ENCODE results near the gene CNTNAP5. TPM values are rescaled to one million over a fixed set of nuclear protein-coding genes. Genes with fewer than 3 reads are reported as not detected.

The CNTNAP5 gene
- total RNA-seq, 1 donor from 2014 or later = not detected

DNA sequence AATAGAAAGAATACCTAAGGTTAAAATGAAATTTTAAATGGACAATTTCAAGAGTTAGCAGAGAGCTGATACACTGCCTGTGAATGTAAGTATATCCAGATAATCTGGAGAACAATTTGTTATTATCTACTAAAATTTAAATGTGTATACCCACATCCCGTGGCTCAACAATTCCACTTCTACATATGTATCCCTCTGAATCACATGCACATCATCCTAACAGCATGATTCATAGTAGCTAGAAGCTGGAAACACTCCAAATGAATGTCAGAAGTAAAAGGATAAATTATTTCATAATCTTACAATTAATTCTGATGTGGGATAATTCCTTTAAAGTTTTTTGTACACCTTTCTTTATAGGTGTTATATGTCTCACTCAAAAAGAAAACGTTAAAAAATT, 87.9 kb downstream of the CNTNAP5 start:
- DNase-seq (ENCODE audit: low read depth) (peak; percentile 93), FAIRE-seq (no peak)
- H3K27me3 ChIP-seq (ENCODE audit: control insufficient read depth, insufficient read depth, low read length) = no peaks in the 10 kb centered on the region
- no peak overlapping the region for H3K4me3 ChIP-seq (ENCODE audit: low read depth, low read length)
- TF ChIP-seq, protein P1, sequence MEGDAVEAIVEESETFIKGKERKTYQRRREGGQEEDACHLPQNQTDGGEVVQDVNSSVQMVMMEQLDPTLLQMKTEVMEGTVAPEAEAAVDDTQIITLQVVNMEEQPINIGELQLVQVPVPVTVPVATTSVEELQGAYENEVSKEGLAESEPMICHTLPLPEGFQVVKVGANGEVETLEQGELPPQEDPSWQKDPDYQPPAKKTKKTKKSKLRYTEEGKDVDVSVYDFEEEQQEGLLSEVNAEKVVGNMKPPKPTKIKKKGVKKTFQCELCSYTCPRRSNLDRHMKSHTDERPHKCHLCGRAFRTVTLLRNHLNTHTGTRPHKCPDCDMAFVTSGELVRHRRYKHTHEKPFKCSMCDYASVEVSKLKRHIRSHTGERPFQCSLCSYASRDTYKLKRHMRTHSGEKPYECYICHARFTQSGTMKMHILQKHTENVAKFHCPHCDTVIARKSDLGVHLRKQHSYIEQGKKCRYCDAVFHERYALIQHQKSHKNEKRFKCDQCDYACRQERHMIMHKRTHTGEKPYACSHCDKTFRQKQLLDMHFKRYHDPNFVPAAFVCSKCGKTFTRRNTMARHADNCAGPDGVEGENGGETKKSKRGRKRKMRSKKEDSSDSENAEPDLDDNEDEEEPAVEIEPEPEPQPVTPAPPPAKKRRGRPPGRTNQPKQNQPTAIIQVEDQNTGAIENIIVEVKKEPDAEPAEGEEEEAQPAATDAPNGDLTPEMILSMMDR (IDR thresholded peaks at IDR 0.05; ENCODE audit: insufficient read depth, low read length, severe bottlenecking) = no peak
- H3K36me3 ChIP-seq (ENCODE audit: control insufficient read depth, insufficient read depth, low read length) = no peaks in the 10 kb centered on the region

DNA sequence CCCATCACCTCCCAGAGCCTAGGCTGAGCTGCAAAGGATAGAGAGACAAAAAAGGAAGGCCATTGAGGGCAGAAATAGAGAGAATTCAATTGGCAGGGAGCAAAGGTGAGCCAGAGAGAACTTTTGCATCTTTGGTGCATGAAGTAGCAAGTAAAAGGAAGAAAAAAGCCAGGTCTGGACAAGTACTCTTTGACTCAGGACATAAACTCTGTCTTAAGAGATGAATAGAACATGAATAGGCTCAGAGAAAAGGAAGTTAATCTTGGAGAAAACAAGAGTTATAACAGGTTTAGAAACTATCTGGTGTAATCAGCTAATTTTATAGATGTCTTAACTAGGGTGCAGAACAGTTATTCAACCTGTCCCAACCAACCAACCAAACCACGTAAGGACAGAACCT, 95.2 kb downstream of the CNTNAP5 start:
- no peak for FAIRE-seq
- DNase-seq (ENCODE audit: low read depth) = peak; percentile 78
- TF ChIP-seq, protein P1 (IDR thresholded peaks at IDR 0.05; ENCODE audit: insufficient read depth, low read length, severe bottlenecking) = no peak
- Histone ChIP-seq H3K27me3 (ENCODE audit: control insufficient read depth, insufficient read depth, low read length) (no peaks in the 10 kb centered on the region), H3K36me3 (ENCODE audit: control insufficient read depth, insufficient read depth, low read length) (no peaks in the 10 kb centered on the region), H3K4me3 (ENCODE audit: low read depth, low read length) (no peak overlapping the region)

DNA sequence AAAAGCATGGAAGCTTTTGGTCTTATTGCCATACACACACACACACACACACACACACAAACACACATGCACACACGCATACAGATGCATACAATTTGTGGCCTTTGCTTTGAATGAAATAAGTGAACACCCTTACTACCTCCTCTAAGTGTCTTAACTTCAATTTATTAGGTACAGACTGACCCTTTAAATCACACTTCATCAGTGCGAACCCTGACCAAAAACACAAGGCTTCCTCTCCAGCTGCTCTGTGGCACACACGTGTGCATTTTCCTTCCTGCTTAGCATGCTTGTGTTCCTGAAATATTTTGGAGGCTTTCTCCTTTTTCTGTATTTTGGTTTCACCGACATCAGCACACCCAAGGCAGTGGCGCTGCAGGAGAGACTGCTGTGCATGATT, 96.0 kb downstream of the CNTNAP5 start:
- H3K36me3 ChIP-seq (ENCODE audit: control insufficient read depth, insufficient read depth, low read length) = no peaks in the 10 kb centered on the region
- no peak for FAIRE-seq
- TF ChIP-seq, protein P1 (IDR thresholded peaks at IDR 0.05; ENCODE audit: insufficient read depth, low read length, severe bottlenecking) = no peak
- no peak for DNase-seq (ENCODE audit: low read depth)
- no peaks in the 10 kb centered on the region for H3K27me3 ChIP-seq (ENCODE audit: control insufficient read depth, insufficient read depth, low read length)
- no peak overlapping the region for H3K4me3 ChIP-seq (ENCODE audit: low read depth, low read length)

DNA sequence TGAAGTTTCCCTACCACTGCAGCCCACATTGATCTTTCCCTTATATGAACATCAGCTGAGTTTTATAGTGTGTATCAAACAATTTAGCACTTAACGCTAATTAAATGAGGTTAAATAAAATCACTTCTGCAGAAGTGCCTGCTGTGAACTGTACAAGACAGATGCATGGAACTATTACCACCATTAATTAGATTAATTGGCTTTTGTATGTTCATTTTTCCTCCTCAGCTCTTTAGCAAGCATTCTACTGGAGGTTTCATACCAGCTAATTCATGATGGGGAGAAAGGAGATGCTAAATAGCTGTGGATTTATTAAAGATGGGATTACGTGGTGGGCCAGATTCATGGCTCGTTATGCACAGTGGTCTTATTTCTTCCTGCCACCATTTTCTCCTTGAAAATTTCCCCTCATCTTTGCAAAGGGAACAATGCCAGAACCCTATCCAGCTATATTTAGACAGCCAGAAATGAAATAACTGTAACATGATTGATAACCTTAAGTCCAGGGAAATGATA, 96.7 kb downstream of the CNTNAP5 start:
- Histone ChIP-seq H3K36me3 (ENCODE audit: control insufficient read depth, insufficient read depth, low read length) (no peaks in the 10 kb centered on the region), H3K27me3 (ENCODE audit: control insufficient read depth, insufficient read depth, low read length) (no peaks in the 10 kb centered on the region), H3K4me3 (ENCODE audit: low read depth, low read length) (no peak overlapping the region)
- DNase-seq (ENCODE audit: low read depth) (no peak), FAIRE-seq (no peak)
- TF ChIP-seq, protein P1 (IDR thresholded peaks at IDR 0.05; ENCODE audit: insufficient read depth, low read length, severe bottlenecking) = no peak

DNA sequence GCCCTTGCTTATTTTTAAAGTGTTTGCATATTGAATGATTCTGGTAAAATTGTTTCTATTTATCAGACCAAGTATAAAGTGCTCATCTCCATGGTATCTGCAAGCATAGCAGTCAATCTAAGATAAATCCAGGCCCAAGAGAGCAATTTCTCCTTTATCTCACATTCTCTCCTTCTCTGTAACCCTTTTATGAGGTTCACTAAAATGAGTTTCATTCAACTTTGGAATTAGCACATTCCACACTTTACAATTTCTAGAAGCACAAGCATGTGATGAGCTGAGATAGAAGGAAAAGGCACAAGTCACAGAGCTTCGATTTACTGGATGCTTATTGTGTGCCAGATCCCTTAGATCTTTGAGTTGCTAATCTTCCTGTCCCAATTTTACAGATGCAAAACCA, 97.3 kb downstream of the CNTNAP5 start:
- FAIRE-seq = no peak
- H3K27me3 ChIP-seq (ENCODE audit: control insufficient read depth, insufficient read depth, low read length) = no peaks in the 10 kb centered on the region
- H3K4me3 ChIP-seq (ENCODE audit: low read depth, low read length) = no peak overlapping the region
- DNase-seq (ENCODE audit: low read depth) = no peak
- TF ChIP-seq, protein P1 (IDR thresholded peaks at IDR 0.05; ENCODE audit: insufficient read depth, low read length, severe bottlenecking) = no peak
- no peaks in the 10 kb centered on the region for H3K36me3 ChIP-seq (ENCODE audit: control insufficient read depth, insufficient read depth, low read length)

DNA sequence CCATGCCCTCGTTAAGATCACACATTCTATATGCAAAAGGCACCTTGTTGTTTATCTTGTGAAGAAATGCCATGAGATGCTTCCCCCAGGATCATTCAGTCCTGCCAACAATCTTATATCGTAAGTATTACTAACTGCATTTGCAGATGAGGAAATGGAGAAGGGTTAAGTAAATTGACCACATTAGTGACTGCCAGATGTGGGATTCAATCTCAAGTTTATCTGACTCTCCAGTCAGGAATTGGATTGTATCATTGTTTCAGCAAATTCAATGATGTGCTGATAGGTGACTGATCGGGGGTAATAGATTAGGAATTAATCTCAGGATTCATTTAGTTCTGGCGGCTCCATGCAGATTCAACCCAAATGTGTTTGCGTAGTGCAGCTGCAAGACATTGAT, 106.2 kb downstream of the CNTNAP5 start:
- FAIRE-seq = no peak
- Histone ChIP-seq H3K27me3 (ENCODE audit: control insufficient read depth, insufficient read depth, low read length) (no peaks in the 10 kb centered on the region), H3K36me3 (ENCODE audit: control insufficient read depth, insufficient read depth, low read length) (no peaks in the 10 kb centered on the region), H3K4me3 (ENCODE audit: low read depth, low read length) (no peak overlapping the region)
- TF ChIP-seq, protein P1 (IDR thresholded peaks at IDR 0.05; ENCODE audit: insufficient read depth, low read length, severe bottlenecking) = no peak
- no peak for DNase-seq (ENCODE audit: low read depth)

All from bronchial epithelial cell (primary cell).